Right ventricle myocardium superior (tissue), 1 donor: ENCODE measurements around the gene ZBTB3. TPM values are rescaled to one million over a fixed set of nuclear protein-coding genes. Genes with fewer than 3 reads are reported as not detected.
"Not testable (repeated sequence)": the region's sequence is repeated elsewhere in the genome, so short reads cannot be mapped to it uniquely, and the experiment has no call there.

Experiments
- ATAC-seq: fragments of 200-7000 bp; cut with Tn5 transposase; one replicate; pipeline ENCODE4 v1.9.1; 2020; ENCODE audit warnings: mild to moderate bottlenecking; ENCODE audit not compliant: poor library complexity
- DNase-seq: peaks from one replicate; pipeline ENCODE4 v3.0.0-alpha.2; 2020
- intact Hi-C: fragments of 100-400 bp; cut with DNase I; formaldehyde crosslinking; loops from one replicate; pipeline ENCODE4 v1.11.2; 2022
- microRNA-seq: library from miRNA; unstranded; fragments of <30 nt; microRNA quantifications from one replicate; pipeline ENCODE4 v1.2.0, GENCODE V29; 2020
- total RNA-seq: library from RNA; stranded (reverse); fragmentation: NEBNext Ultra II Directional; extraction: Animal tissue kit (Norgen Biotek cat#: 25700); gene quantifications from one replicate; pipeline ENCODE4 v1.2.1, GENCODE V29; 2021
- donor health status: DM: no; HTN: yes; CAD: no; lungs with severe emphysema.

The ZBTB3 gene
- total RNA-seq, 1 donor from 2014 or later: 9.7 TPM

DNA sequence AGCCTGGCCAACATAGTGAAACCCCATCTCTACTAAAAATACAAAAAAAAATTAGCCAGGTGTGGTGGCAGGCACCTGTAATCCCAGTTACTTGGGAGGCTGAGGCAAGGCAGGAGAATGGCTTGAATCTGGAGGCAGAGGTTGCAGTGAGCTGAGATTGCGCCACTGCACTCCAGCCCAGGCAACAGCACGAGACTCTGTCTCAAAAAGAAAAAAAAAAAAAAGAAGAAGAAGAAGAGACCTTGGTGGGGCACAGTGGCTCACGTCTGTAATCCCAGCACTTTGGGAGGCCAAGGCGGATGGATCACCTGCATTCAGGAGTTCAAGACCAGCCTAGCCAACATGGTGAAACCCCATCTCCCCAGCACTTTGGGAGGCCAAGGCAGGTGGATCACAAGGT lies 50.0 kb downstream of the ZBTB3 start:
- ATAC-seq, DNase-seq, intact Hi-C loops: not testable (repeated sequence)

DNA sequence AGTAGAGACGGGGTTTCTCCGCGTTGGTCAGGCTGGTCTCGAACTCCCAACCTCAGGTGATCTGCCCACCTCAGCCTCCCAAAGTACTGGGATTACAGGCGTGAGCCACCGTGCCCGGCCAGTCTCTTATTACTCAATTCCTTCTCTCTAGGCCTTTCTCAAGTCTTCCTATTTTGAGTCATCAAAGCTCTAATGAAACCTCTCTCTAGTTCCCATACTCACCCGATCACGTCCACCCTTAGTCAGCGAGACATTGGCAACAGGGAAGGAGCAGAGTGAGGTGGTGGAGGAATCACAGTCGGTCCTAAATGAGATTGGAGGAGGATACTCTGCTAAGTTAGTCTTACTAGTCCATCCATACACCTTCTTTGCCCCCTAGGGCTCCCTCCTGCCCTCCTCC lies 51.7 kb downstream of the ZBTB3 start:
- DNase-seq: no peak
- ATAC-seq: no peak
- intact Hi-C loops: no loop called here

Small RNAs within 50 kb of the gene (microRNA-seq; reads per million reads assigned to microRNA genes)
- gene MIR6514 (2.3 reads per million), gene MIR6748 (not detected)

Other genes with a start within 250 kb of the ZBTB3 start
- 318 TPM for gene AHNAK, start 207.4 kb downstream of the ZBTB3 start, total RNA-seq
- 794 TPM for gene EEF1G, start 180.3 kb downstream of the ZBTB3 start, total RNA-seq
- 14.7 TPM for gene TUT1, start 162.6 kb downstream of the ZBTB3 start, total RNA-seq
- 28.2 TPM for gene MTA2, start 152.3 kb downstream of the ZBTB3 start, total RNA-seq
- gene EML3, start 141.4 kb downstream of the ZBTB3 start, total RNA-seq: 13.1 TPM
- 1.5 TPM for gene ROM1, start 140.9 kb downstream of the ZBTB3 start, total RNA-seq
- gene B3GAT3, start 132.2 kb downstream of the ZBTB3 start, total RNA-seq: 11.6 TPM
- gene GANAB, start 107.5 kb downstream of the ZBTB3 start, total RNA-seq: 91.4 TPM
- 9.6 TPM for gene INTS5, start 100.9 kb downstream of the ZBTB3 start, total RNA-seq
- 30.4 TPM for gene C11orf98, start 89.0 kb downstream of the ZBTB3 start, total RNA-seq
- gene CSKMT, start 88.8 kb downstream of the ZBTB3 start, total RNA-seq: 3.7 TPM
- 7.8 TPM for gene UQCC3, start 82.5 kb downstream of the ZBTB3 start, total RNA-seq
- gene LBHD1, start 81.9 kb downstream of the ZBTB3 start, total RNA-seq: 3.2 TPM
- gene UBXN1, start 75.1 kb downstream of the ZBTB3 start, total RNA-seq: 82.2 TPM
- gene LRRN4CL, start 64.6 kb downstream of the ZBTB3 start, total RNA-seq: 3.8 TPM
- gene BSCL2, start 46.7 kb downstream of the ZBTB3 start, total RNA-seq: 21.7 TPM
- gene GNG3, start 46.5 kb downstream of the ZBTB3 start, total RNA-seq: not detected
- 30.4 TPM for gene HNRNPUL2, start 26.7 kb downstream of the ZBTB3 start, total RNA-seq
- 14.0 TPM for gene TTC9C, start 25.7 kb downstream of the ZBTB3 start, total RNA-seq
- gene POLR2G, start 7.4 kb upstream of the ZBTB3 start, total RNA-seq: 36.8 TPM
- 9.2 TPM for gene TAF6L, start 17.2 kb upstream of the ZBTB3 start, total RNA-seq
- 17.1 TPM for gene TMEM179B, start 33.2 kb upstream of the ZBTB3 start, total RNA-seq
- 17.4 TPM for gene TMEM223, start 37.8 kb upstream of the ZBTB3 start, total RNA-seq
- gene NXF1, start 51.3 kb upstream of the ZBTB3 start, total RNA-seq: 40.1 TPM
- gene STX5, start 77.9 kb upstream of the ZBTB3 start, total RNA-seq: 15.7 TPM
- gene TEX54, start 78.7 kb upstream of the ZBTB3 start, total RNA-seq: not detected
- 27.0 TPM for gene WDR74, start 85.4 kb upstream of the ZBTB3 start, total RNA-seq
- gene SLC3A2, start 126.7 kb upstream of the ZBTB3 start, total RNA-seq: 32.9 TPM
- gene CHRM1, start 167.2 kb upstream of the ZBTB3 start, total RNA-seq: not detected
- not detected for gene SLC22A6, start 230.8 kb upstream of the ZBTB3 start, total RNA-seq